ENCODE measurements around the gene HOXC4.

GRCh38 chr12:54056110-54056509, 2.5 kb downstream of the HOXC4 start:
- no peak for TF ChIP-seq EZH2 (IDR thresholded peaks at IDR 0.05; ENCODE audit: low read length, missing control alignments)
- no peak for TF ChIP-seq CTCF (conservative IDR thresholded peaks at IDR 0.05 in 1 of 2, IDR thresholded peaks at IDR 0.05 in 1 of 2; ENCODE audit: low read depth in 1 of 2, low read length in 2 of 2)

Measured in fibroblast of lung (primary cell).